Smooth muscle cell of the pulmonary artery (primary cell): ENCODE measurements around the gene SHROOM1. TPM values are rescaled to one million over a fixed set of nuclear protein-coding genes. Genes with fewer than 3 reads are reported as not detected.

ENCODE experiments used
- total RNA-seq: library from RNA; depleted of rRNA; stranded (reverse); fragments of >200 nt; gene quantifications from 2 replicates; pipeline ENCODE4 v1.2.3, GENCODE V29; 2014

SHROOM1 gene, protein sequence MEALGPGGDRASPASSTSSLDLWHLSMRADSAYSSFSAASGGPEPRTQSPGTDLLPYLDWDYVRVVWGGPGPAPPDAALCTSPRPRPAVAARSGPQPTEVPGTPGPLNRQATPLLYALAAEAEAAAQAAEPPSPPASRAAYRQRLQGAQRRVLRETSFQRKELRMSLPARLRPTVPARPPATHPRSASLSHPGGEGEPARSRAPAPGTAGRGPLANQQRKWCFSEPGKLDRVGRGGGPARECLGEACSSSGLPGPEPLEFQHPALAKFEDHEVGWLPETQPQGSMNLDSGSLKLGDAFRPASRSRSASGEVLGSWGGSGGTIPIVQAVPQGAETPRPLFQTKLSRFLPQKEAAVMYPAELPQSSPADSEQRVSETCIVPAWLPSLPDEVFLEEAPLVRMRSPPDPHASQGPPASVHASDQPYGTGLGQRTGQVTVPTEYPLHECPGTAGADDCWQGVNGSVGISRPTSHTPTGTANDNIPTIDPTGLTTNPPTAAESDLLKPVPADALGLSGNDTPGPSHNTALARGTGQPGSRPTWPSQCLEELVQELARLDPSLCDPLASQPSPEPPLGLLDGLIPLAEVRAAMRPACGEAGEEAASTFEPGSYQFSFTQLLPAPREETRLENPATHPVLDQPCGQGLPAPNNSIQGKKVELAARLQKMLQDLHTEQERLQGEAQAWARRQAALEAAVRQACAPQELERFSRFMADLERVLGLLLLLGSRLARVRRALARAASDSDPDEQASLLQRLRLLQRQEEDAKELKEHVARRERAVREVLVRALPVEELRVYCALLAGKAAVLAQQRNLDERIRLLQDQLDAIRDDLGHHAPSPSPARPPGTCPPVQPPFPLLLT
- total RNA-seq = 2.7 and 7.0 TPM in 2 replicates

GRCh38 chr5:132830436-132831094, at the start of gene SHROOM1:
Gene SHROOM1, minus strand, starts transcription at chr5:132830647. Its CDS starts 4,507 bp downstream, at chr5:132826140.

DNA sequence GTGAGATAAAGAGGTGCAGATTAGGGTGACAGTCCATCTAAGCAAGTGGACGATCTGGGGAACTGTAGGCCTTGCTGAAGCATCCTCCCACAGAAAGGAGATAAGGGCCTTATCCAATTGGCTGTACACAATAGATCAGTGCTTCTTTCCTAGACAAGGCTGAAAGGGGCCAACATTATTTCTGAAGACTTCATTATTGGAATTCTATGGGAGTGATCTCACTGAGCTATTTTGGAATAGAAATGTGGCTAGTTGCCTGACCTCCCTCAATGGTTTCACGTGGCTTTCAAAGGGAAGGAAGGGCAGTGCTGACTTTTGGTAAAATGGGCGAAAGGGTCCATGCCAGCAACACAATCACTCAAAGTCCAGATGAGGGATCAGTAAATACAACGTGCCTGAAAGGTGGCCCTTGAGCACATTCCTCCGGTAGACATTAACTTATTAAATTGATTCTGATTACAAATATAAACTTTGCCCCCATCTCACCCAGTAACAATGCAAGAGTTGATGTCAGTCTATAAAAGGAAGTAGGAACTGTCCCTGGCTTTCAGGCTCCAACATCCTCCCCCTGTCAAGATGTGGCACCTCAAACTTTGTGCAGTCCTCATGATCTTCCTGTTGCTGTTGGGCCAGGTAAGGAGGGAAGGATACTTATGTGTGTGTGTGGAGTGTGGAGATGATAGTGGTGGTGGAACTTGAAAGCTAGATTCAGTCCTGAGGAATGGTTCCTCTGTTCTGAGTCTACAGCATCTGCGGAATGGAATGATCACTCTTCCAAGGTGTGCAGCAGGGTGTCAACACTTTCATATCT, 42.9 kb upstream of the SHROOM1 start, which contains the start of gene LEAP2:
Gene LEAP2, plus strand, starts transcription at position 550 of the 811 bp plus-strand sequence. Its CDS starts 27 bp downstream, at position 577.

GRCh38 chr5:132866342-132867045, 36.0 kb upstream of the SHROOM1 start, which contains the start of the genes GDF9 and UQCRQ:
Gene GDF9, minus strand, starts transcription at chr5:132866469. Its CDS starts 1,936 bp downstream, at chr5:132864533.
Gene UQCRQ, plus strand, starts transcription at chr5:132866642. Its CDS starts 240 bp downstream, at chr5:132866882.

DNA sequence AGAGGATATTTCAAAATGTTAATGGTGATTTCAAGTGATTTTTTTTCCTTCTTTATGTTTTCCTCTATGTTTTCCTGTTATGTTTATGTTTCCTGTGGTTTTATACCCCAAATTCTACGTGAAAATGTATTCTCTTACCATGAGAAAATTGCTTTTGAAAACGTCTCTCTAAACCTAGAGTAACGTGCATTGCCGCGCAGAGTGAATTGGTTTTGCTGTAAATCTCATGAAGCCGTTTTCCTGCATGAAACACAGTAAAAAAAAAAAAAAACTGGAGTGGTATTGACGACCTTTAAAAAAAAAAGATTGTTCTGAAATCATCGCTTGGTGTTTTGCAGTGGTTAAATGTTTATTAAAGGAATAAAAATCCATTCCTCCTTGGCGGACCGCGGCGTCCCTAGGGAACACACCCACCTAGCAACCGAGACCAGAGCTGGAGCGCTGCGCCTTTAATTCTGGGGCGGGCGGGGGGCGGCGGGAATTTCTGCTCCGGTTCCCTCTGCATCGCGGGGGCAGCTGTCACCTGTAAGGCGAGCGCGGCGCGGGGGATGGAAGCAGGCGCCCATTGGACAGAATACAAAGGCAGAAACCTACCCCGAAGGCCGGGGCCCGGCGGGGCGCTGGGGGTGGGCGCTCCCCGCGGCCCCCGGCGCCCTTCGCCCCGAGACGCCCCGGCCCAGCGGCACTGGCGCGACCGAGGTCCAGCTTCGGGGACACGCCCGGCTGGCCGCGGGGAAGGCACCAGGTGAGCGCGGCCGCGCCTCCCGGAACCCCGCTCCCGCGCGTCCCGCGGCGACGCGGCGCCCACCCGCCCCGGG, 17.5 kb downstream of the SHROOM1 start, which contains the start of gene SOWAHA:
Gene SOWAHA, plus strand, starts transcription at position 522 of the 818 bp plus-strand sequence. CDS start 320 bp downstream, outside the sequence.

GRCh38 chr5:132777209-132778069, 53.0 kb downstream of the SHROOM1 start, which contains the start of gene SEPTIN8:
Gene SEPTIN8, minus strand, starts transcription at chr5:132777239. Its CDS starts 102 bp downstream, at chr5:132777137.

Other genes with a start within 250 kb of the SHROOM1 start
- gene IL13, start 172.5 kb downstream of the SHROOM1 start, total RNA-seq = not detected in 2 replicates
- gene IL4, start 156.7 kb downstream of the SHROOM1 start, total RNA-seq = not detected in 2 replicates
- 10.9 and 13.5 TPM in 2 replicates for gene KIF3A, start 93.1 kb downstream of the SHROOM1 start, total RNA-seq
- not detected in 2 replicates for gene CCNI2, start 83.2 kb downstream of the SHROOM1 start, total RNA-seq
- 61.4 and 81.7 TPM in 2 replicates for gene SEPTIN8, start 53.4 kb downstream of the SHROOM1 start, total RNA-seq
- gene SOWAHA, start 17.3 kb downstream of the SHROOM1 start, total RNA-seq = under 0.01 TPM in 1 of 2 replicates, not detected in the other
- 0.26 TPM in 2 replicates for gene GDF9, start 35.8 kb upstream of the SHROOM1 start, total RNA-seq
- gene UQCRQ, start 36.0 kb upstream of the SHROOM1 start, total RNA-seq = 42.1 and 57.2 TPM in 2 replicates
- gene LEAP2, start 43.0 kb upstream of the SHROOM1 start, total RNA-seq = 0.26 and 0.30 TPM in 2 replicates
- gene AFF4, start 133.0 kb upstream of the SHROOM1 start, total RNA-seq = 69.4 and 70.2 TPM in 2 replicates
- 7.6 and 9.3 TPM in 2 replicates for gene ZCCHC10, start 195.9 kb upstream of the SHROOM1 start, total RNA-seq
- 109 and 117 TPM in 2 replicates for gene HSPA4, start 221.4 kb upstream of the SHROOM1 start, total RNA-seq